Naive thymus-derived CD4-positive, alpha-beta T cell (primary cell): ENCODE data around the gene TRIM50. TPM values are rescaled to one million over a fixed set of nuclear protein-coding genes. Genes with fewer than 3 reads are reported as not detected.
"Not testable (repeated sequence)": the region's sequence is repeated elsewhere in the genome, so short reads cannot be mapped to it uniquely, and the experiment has no call there.

Experiments
- ATAC-seq: fragments of 150-1000 bp; cut with Tn5 transposase; 2 replicates; pipeline ENCODE4 v1.10.0; 2021; ENCODE audit warnings: mild to moderate bottlenecking, moderate library complexity
- CTCF ChIA-PET: fragments of 350-600 bp; sonication (Branson Sonifier 250); formaldehyde crosslinking; loops from one replicate; lab custom pipeline; 2021; ENCODE audit warnings: antibody characterized with exemption; lab: Charles Lee
- POLR2A ChIA-PET: fragments of 350-600 bp; sonication (Branson Sonifier 250); formaldehyde crosslinking; loops from one replicate; lab custom pipeline; 2021; ENCODE audit warnings: antibody characterized with exemption, inconsistent platforms; lab: Charles Lee
- DNase-seq, 9 donors: peaks; one replicate each; pipeline versions ENCODE4 v3.0.0 to v3.0.0-alpha.2; 2020 to 2022; ENCODE audit warnings: mixed read lengths in 1 of 9
- H3K27ac ChIP-seq: one replicate; pipeline ENCODE4 v1.7.0; 2013; ENCODE audit warnings: mild to moderate bottlenecking, low read depth, low read length, moderate library complexity
- H3K27me3 ChIP-seq, 2 donors: one replicate each; pipeline ENCODE4 v1.7.0; 2013; ENCODE audit warnings: low read length in 2 of 2, mild to moderate bottlenecking in 2 of 2, moderate library complexity in 2 of 2; ENCODE audit not compliant: control insufficient read depth in 2 of 2, insufficient read depth in 2 of 2
- H3K36me3 ChIP-seq, 3 experiments: 1 replicate in 2 of 3; 2 replicates in 1 of 3; pipeline ENCODE4 v1.7.0; 2013; ENCODE audit warnings: low read length in 3 of 3, mild to moderate bottlenecking in 3 of 3, moderate library complexity in 1 of 3; ENCODE audit not compliant: insufficient read depth in 3 of 3, control insufficient read depth in 2 of 3
- H3K4me1 ChIP-seq, 2 donors: one replicate each; pipeline ENCODE4 v1.7.0; 2013; ENCODE audit warnings: low read length in 2 of 2, mild to moderate bottlenecking in 2 of 2, moderate library complexity in 1 of 2; ENCODE audit not compliant: control insufficient read depth in 2 of 2, insufficient read depth in 2 of 2
- H3K4me3 ChIP-seq: 2 replicates; pipeline ENCODE4 v1.7.0; 2013; ENCODE audit warnings: mild to moderate bottlenecking, low read length
- H3K9me3 ChIP-seq, 3 experiments: 1 replicate in 2 of 3; 2 replicates in 1 of 3; pipeline ENCODE4 v1.7.0; 2013; ENCODE audit warnings: low read length in 3 of 3; ENCODE audit not compliant: control insufficient read depth in 2 of 3
- H3K27ac Mint-ChIP-seq, 9 donors: one replicate each; pipeline ENCODE4 v1.8.0; 2020 to 2022; ENCODE audit warnings: mixed read lengths in 9 of 9, mild to moderate bottlenecking in 8 of 9, moderate library complexity in 5 of 9, inconsistent platforms in 2 of 9
- H3K27me3 Mint-ChIP-seq, 5 donors: one replicate each; pipeline ENCODE4 v1.8.0; 2021 to 2022; ENCODE audit warnings: mixed read lengths in 5 of 5, mild to moderate bottlenecking in 1 of 5
- H3K36me3 Mint-ChIP-seq, 5 donors: one replicate each; pipeline ENCODE4 v1.8.0; 2020 to 2022; ENCODE audit warnings: mixed read lengths in 5 of 5, mild to moderate bottlenecking in 3 of 5, inconsistent platforms in 1 of 5
- H3K4me1 Mint-ChIP-seq, 7 donors: one replicate each; pipeline ENCODE4 v1.8.0; 2020 to 2022; ENCODE audit warnings: mixed read lengths in 7 of 7, mild to moderate bottlenecking in 3 of 7, inconsistent platforms in 1 of 7
- H3K4me3 Mint-ChIP-seq, 10 donors: one replicate each; pipeline ENCODE4 v1.8.0; 2020 to 2022; ENCODE audit warnings: mild to moderate bottlenecking in 10 of 10, mixed read lengths in 10 of 10, moderate library complexity in 6 of 10, inconsistent platforms in 2 of 10
- H3K9me3 Mint-ChIP-seq, 11 donors: one replicate each; pipeline ENCODE4 v1.8.0; 2020 to 2022; ENCODE audit warnings: mixed read lengths in 11 of 11, mild to moderate bottlenecking in 4 of 11, inconsistent platforms in 1 of 11, moderate library complexity in 1 of 11
- intact Hi-C, 2 donors: fragments of 100-400 bp; cut with micrococcal nuclease; formaldehyde crosslinking; loops; one replicate each; pipeline ENCODE4 v1.15.1; 2023
- polyA plus RNA-seq, 2 donors: library from polyadenylated mRNA; unstranded; fragments of 300-500 nt; fragmentation: Illumina TruSeq; gene quantifications; one replicate each; pipeline ENCODE4 v1.2.3, GENCODE V29; 2021
- total RNA-seq, 6 experiments: library from RNA in 5 of 6; stranded (reverse) in 5 of 6; gene quantifications; 1 replicate in 5 of 6; 2 replicates in 1 of 6; pipeline ENCODE4 v1.2.3 and lab custom pipeline; 2021 to 2026

TRIM50 gene
- total and polyA plus RNA-seq, 7 experiments from 2014 or later, result not detected

- POLR2A ChIA-PET, H3K27ac ChIP-seq, H3K9me3 Mint-ChIP-seq, intact Hi-C loops, H3K4me3 Mint-ChIP-seq, H3K9me3 ChIP-seq, H3K4me3 ChIP-seq, H3K27ac Mint-ChIP-seq, H3K27me3 Mint-ChIP-seq, ATAC-seq, H3K27me3 ChIP-seq, CTCF ChIA-PET, DNase-seq: not testable (repeated sequence)
- H3K4me1 Mint-ChIP-seq, result peaks cover 19 to 34% (median 24%) of the 10 kb centered on the region in 7 donors
- Histone ChIP-seq H3K36me3 (peaks cover 0 to 13% (median 0%) of the 10 kb centered on the region in 3 experiments), H3K4me1 (peaks cover 7 to 15% of the 10 kb centered on the region in 2 donors)
- H3K36me3 Mint-ChIP-seq, result peaks cover 4 to 20% (median 8%) of the 10 kb centered on the region in 5 donors
These were observed 16.5 kb downstream of the TRIM50 start for GRCh38 chr7:73311421-73311820.

DNA sequence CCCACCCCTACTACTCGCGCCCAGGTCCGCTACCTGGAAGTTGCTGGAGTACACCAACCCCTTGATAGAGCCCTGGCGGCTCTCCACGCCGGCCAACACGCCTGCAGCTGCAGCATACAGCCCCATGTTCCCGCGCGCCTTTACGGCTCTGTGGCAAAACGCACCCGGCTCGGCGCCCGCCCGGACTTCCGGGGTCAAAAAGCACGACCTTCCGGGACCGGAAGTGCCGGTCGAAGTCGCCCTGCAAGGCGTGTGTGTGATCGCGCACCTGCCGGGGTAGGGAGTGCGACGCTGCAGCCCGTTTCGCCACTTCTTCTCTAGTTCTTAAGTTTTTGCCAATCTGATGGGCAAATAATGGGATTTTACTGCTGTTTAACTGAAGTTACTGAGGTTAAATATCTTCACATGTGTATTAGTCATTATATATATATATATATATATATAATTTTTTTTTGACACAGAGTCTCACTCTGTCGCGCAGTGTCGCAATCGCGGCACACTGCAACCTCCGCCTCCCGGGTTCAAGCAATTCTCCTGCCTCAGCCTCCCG is 19.1 kb downstream of the TRIM50 start, which contains the start of gene NSUN5:
NSUN5 (minus strand) TSS at position 162 of the 550 bp plus-strand sequence; CDS start at position 126, 36 bp downstream.
- no peaks in the 10 kb centered on the region for H3K27me3 Mint-ChIP-seq
- peaks cover 9 to 26% (median 14%) of the 10 kb centered on the region in 5 donors for H3K36me3 Mint-ChIP-seq
- H3K36me3 ChIP-seq, result peaks cover 0 to 36% (median 6%) of the 10 kb centered on the region in 3 experiments
- peak within 1 kb of the TSS; percentile 72 for H3K27ac ChIP-seq
- H3K27ac Mint-ChIP-seq, result peak within 1 kb of the TSS; percentile 86 to 97 (median 92)
- H3K4me3 Mint-ChIP-seq, result peak within 1 kb of the TSS; percentile 88 to 99 (median 96)
- peaks cover 7 to 15% of the 10 kb centered on the region in 2 donors for H3K4me1 ChIP-seq
- ChIA-PET POLR2A (interaction anchor here (1.0 to 1.2 kb wide), 2 partner anchors 15 to 144 kb away, joined by 3 read pairs; no protein-coding TSS in a partner anchor), CTCF (interaction anchor here (0.5 kb wide), 1 partner anchor 196 kb away, joined by 3 read pairs; no protein-coding TSS in a partner anchor)
- peaks cover 24 to 42% (median 30%) of the 10 kb centered on the region in 7 donors for H3K4me1 Mint-ChIP-seq
- intact Hi-C loops, result loop anchor here (1.0 kb wide), 2 partner anchors 125 to 214 kb away; partner anchors contain the start of genes BAZ1B (in 1 of the 2) and FZD9 (in 1 of the 2)
- H3K9me3 ChIP-seq, result no peaks in the 10 kb centered on the region
- peak within 1 kb of the TSS; percentile 79 for H3K4me3 ChIP-seq
- peak; percentile 82 to 91 (median 88) for DNase-seq
- peak; percentile 98 for ATAC-seq
- H3K27me3 ChIP-seq, result no peaks in the 10 kb centered on the region
- peaks cover 0 to 2% (median 0%) of the 10 kb centered on the region in 11 donors for H3K9me3 Mint-ChIP-seq

DNA sequence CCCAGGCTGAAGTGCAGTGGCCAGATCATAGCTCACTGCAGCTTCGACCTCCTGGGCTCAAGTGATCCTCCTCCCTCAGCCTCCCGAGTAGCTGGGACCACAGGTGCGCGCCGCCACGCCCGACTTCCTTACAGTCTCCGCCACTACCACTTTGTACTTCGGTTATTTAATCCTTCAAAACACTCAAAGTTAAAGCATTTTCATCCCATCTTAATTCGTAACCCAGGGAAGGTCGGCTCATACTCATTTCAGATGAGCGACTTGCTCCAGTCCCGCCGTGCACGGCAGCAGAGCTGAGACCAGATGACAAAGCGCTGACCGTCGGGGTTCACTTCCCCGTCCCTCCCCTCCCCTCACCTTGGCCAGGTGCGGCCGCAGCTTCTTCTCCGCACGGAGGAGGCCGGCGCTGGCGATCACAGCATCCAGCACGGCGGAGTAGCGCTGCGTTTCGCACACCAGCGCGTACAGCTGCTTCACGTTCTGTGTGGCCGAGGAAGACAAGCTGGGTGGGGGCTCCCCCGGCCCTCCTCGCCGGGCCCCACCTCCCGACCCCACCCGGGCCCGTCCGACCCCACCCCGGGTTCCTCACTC is 19.7 kb downstream of the TRIM50 start:
- H3K36me3 Mint-ChIP-seq, result peaks cover 9 to 26% (median 14%) of the 10 kb centered on the region in 5 donors
- peaks cover 24 to 42% (median 30%) of the 10 kb centered on the region in 7 donors for H3K4me1 Mint-ChIP-seq
- CTCF ChIA-PET, result interaction anchor here (0.5 kb wide), 1 partner anchor 197 kb away, joined by 3 read pairs; no protein-coding TSS in a partner anchor
- POLR2A ChIA-PET, result interaction anchor here (1.2 kb wide), 1 partner anchor 145 kb away, joined by 3 read pairs; no protein-coding TSS in a partner anchor
- DNase-seq, result no peak
- no peaks in the 10 kb centered on the region for H3K27me3 ChIP-seq
- peaks cover 0 to 42% (median 7%) of the 10 kb centered on the region in 3 experiments for H3K36me3 ChIP-seq
- ATAC-seq, result no peak
- H3K4me3 ChIP-seq, result peak overlapping the region; percentile 79
- H3K27me3 Mint-ChIP-seq, result no peaks in the 10 kb centered on the region
- H3K9me3 Mint-ChIP-seq, result peaks cover 0 to 2% (median 0%) of the 10 kb centered on the region in 11 donors
- H3K27ac ChIP-seq, result peak overlapping the region; percentile 72
- H3K4me3 Mint-ChIP-seq, result peak overlapping the region; percentile 88 to 99 (median 96)
- no peaks in the 10 kb centered on the region for H3K9me3 ChIP-seq
- H3K4me1 ChIP-seq, result peaks cover 7 to 15% of the 10 kb centered on the region in 2 donors
- peak overlapping the region; percentile 86 to 97 (median 92) for H3K27ac Mint-ChIP-seq
- intact Hi-C loops, result loop anchor here (1.0 kb wide), 2 partner anchors 125 to 214 kb away; partner anchors contain the start of genes BAZ1B (in 1 of the 2) and FZD9 (in 1 of the 2)

DNA sequence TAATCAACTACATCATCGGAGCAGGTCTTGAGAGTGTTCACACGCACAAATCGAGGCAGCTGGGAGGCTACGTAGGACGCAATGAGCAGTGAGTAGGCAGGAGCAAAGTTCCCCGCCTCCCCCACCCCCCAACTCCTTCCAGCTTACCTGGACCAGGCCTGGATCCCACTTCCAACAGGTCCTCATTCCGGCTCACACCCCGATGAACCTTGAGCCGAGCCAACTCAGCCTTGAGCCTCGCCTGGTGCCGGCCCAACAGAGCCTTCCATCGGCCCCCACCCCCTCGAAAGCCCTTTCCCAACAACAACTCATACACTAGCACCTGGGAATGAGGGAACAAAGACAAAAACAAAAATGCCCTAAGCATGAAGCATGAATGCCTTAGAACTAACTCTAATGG is 20.4 kb downstream of the TRIM50 start:
- Mint-ChIP-seq H3K9me3 (peaks cover 0 to 2% (median 0%) of the 10 kb centered on the region in 11 donors), H3K4me3 (peak overlapping the region; percentile 88 to 99 (median 96)), H3K27me3 (no peaks in the 10 kb centered on the region), H3K36me3 (peaks cover 9 to 29% (median 14%) of the 10 kb centered on the region in 5 donors), H3K27ac (peak overlapping the region; percentile 62 to 92 (median 86)), H3K4me1 (peaks cover 24 to 42% (median 30%) of the 10 kb centered on the region in 7 donors)
- ChIA-PET CTCF (no interaction called here), POLR2A (no interaction called here)
- intact Hi-C loops, result no loop called here
- no peak for DNase-seq
- Histone ChIP-seq H3K27ac (no peak overlapping the region), H3K9me3 (no peaks in the 10 kb centered on the region), H3K27me3 (no peaks in the 10 kb centered on the region), H3K36me3 (peaks cover 0 to 46% (median 7%) of the 10 kb centered on the region in 3 experiments), H3K4me1 (peaks cover 7 to 15% of the 10 kb centered on the region in 2 donors), H3K4me3 (peak overlapping the region; percentile 79)
- ATAC-seq, result no peak

DNA sequence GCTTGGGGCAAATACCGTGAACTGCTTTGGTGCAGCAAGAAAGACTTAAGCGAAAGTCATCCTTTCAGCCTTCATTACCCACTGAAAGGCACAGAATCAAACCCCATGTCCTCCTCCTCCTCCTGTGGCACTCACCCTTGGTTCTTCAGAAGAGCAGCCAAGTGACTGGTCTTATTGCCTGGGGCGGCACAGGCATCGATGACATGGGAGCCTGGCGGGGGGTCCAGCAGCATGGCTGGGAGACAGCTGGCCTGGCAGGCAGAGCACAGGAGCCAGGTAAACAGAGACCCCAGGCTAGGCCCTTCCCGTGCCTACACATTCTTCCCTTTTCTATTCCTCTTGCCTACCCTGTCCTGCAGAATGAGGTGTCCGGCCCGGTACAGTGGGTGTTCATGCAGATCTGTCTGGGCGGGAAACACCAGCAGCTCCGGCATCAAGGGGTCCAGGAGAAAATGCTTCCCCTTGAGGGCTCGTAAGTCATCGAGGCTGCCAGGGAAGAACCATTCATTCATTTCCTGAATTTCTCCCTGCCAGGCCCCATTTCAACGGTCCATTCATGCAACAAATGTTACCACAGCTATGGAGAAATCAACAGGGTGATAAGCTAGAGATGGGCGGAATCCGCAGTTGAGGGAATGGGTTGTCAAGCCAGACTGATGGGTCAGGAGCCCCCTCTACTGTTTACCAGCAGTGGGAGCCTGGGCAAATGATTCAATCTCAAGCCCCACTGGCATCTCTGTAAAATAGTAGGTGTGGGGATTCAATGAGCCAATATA is 23.1 kb downstream of the TRIM50 start:
- ATAC-seq, H3K27ac Mint-ChIP-seq, H3K27ac ChIP-seq, POLR2A ChIA-PET, H3K4me3 ChIP-seq, DNase-seq, H3K9me3 Mint-ChIP-seq, H3K27me3 Mint-ChIP-seq, H3K27me3 ChIP-seq, H3K4me3 Mint-ChIP-seq, intact Hi-C loops, H3K9me3 ChIP-seq, CTCF ChIA-PET: not testable (repeated sequence)
- H3K4me1 ChIP-seq, result peaks cover 7 to 15% of the 10 kb centered on the region in 2 donors
- peaks cover 9 to 29% (median 14%) of the 10 kb centered on the region in 5 donors for H3K36me3 Mint-ChIP-seq
- H3K4me1 Mint-ChIP-seq, result peaks cover 21 to 41% (median 30%) of the 10 kb centered on the region in 7 donors
- H3K36me3 ChIP-seq, result peaks cover 0 to 46% (median 7%) of the 10 kb centered on the region in 3 experiments

DNA sequence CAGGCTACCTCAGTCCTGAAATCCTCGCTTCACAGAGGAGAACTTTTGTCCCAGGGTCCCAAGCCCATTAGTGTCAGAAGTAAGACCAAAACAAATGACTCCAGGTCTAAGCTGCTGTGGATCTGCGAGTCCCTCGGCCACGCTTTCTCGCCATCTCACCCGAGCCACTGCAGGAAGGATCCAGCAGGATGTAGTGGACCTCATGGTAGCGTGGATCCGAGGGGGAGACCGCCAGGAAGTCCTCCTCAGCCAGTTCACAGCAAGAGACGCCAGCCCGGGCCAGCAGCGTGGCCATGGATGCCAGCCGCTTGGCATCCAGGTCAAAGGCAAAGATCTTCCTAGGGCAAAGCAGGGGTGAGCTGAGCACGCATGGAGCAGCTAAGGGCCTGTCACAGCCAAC is 23.8 kb downstream of the TRIM50 start:
- CTCF ChIA-PET, result no interaction called here
- POLR2A ChIA-PET, result no interaction called here
- intact Hi-C loops, result no loop called here

More for the DNA sequence above, 23.8 kb downstream of the TRIM50 start:
- H3K4me1 ChIP-seq, result peaks cover 7 to 8% of the 10 kb centered on the region in 2 donors
- no peaks in the 10 kb centered on the region for H3K27me3 ChIP-seq
- no peak overlapping the region for H3K27ac Mint-ChIP-seq
- ATAC-seq, result no peak
- no peak for DNase-seq
- H3K4me1 Mint-ChIP-seq, result peaks cover 17 to 34% (median 30%) of the 10 kb centered on the region in 7 donors
- H3K27ac ChIP-seq, result no peak overlapping the region
- no peak overlapping the region for H3K4me3 ChIP-seq
- no peak overlapping the region for H3K4me3 Mint-ChIP-seq
- peaks cover 0 to 46% (median 7%) of the 10 kb centered on the region in 3 experiments for H3K36me3 ChIP-seq
- no peaks in the 10 kb centered on the region for H3K9me3 ChIP-seq
- H3K36me3 Mint-ChIP-seq, result peaks cover 9 to 28% (median 14%) of the 10 kb centered on the region in 5 donors
- no peaks in the 10 kb centered on the region for H3K9me3 Mint-ChIP-seq
- no peaks in the 10 kb centered on the region for H3K27me3 Mint-ChIP-seq
